ENCODE data around the gene KIF13A.

The KIF13A gene

GRCh38 chr6:17730078-17730704, 257.2 kb downstream of the KIF13A start:
- no peak for FAIRE-seq
- no peak for DNase-seq (ENCODE audit: insufficient read length, low spot score)
- TF ChIP-seq, protein P1, sequence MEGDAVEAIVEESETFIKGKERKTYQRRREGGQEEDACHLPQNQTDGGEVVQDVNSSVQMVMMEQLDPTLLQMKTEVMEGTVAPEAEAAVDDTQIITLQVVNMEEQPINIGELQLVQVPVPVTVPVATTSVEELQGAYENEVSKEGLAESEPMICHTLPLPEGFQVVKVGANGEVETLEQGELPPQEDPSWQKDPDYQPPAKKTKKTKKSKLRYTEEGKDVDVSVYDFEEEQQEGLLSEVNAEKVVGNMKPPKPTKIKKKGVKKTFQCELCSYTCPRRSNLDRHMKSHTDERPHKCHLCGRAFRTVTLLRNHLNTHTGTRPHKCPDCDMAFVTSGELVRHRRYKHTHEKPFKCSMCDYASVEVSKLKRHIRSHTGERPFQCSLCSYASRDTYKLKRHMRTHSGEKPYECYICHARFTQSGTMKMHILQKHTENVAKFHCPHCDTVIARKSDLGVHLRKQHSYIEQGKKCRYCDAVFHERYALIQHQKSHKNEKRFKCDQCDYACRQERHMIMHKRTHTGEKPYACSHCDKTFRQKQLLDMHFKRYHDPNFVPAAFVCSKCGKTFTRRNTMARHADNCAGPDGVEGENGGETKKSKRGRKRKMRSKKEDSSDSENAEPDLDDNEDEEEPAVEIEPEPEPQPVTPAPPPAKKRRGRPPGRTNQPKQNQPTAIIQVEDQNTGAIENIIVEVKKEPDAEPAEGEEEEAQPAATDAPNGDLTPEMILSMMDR (IDR thresholded peaks at IDR 0.05; ENCODE audit: insufficient read depth, missing control alignments): no peak

GRCh38 chr6:17729223-17730077, 258.0 kb downstream of the KIF13A start:
- no peak for FAIRE-seq
- DNase-seq (ENCODE audit: insufficient read length, low spot score): no peak
- TF ChIP-seq, protein P1 (IDR thresholded peaks at IDR 0.05; ENCODE audit: insufficient read depth, missing control alignments): no peak

DNA sequence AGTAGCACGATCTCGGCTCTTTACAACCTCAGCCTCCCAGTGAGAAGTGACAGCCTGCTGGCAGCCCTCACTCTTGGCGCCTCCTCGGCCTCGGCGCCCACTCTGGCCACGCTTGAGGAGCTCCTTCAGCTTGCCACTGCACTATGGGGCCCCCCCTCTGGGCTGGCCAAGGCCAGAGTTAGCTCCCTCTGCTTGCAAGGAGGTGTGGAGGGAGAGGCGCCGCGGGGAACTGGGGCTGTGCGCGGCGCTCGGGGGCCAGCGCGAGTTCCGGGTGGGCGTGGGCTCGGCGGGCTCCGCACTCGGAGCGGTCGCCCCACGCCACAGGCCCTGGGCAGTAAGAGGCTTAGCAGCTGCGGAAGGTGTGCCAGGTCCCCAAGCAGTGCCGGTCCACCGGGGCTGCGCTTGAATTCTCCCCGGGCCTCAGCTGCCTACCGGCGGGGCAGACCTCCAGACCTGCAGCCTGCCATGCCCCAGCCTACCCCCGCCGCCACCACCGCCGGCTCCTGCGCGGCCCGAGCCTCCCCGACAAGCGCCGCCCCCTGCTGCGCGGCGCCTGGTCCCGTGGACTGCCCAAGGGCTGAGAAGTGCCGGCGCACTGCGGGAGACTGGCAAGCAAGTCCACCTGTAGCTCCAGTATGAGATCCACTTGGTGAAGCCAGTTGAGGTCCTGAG, 258.7 kb downstream of the KIF13A start:
- FAIRE-seq (no peak), DNase-seq (ENCODE audit: insufficient read length, low spot score) (no peak)
- TF ChIP-seq, protein P1 (IDR thresholded peaks at IDR 0.05; ENCODE audit: insufficient read depth, missing control alignments): no peak

DNA sequence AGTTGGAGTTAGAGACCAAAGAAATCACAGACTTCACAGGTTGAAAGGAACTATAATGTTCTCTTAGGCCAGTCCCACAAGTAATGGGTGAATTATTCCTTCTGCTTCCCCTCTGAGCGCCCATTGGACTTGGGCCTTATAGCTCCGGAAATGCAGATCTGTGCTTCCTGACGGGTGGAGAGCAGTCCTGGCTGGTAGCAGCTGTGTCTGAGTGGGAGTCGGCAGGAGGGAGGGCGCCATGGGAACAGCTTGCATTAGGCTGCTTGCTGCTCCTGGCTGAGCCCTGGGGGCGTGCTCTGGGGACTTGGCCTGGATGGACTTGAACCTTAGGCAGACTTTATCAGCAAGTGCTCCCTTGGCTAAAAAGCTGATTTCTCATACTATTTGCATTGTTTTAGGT, 262.4 kb downstream of the KIF13A start:
- FAIRE-seq (no peak), DNase-seq (ENCODE audit: insufficient read length, low spot score) (peak; percentile 43)

GRCh38 chr6:17724341-17724740, 263.1 kb downstream of the KIF13A start:
- TF ChIP-seq, protein P1 (IDR thresholded peaks at IDR 0.05; ENCODE audit: insufficient read depth, missing control alignments): no peak
- FAIRE-seq (no peak), DNase-seq (ENCODE audit: insufficient read length, low spot score) (no peak)

More for the DNA sequence above, 262.4 kb downstream of the KIF13A start:
- TF ChIP-seq, protein P1 (IDR thresholded peaks at IDR 0.05; ENCODE audit: insufficient read depth, missing control alignments): no peak

DNA sequence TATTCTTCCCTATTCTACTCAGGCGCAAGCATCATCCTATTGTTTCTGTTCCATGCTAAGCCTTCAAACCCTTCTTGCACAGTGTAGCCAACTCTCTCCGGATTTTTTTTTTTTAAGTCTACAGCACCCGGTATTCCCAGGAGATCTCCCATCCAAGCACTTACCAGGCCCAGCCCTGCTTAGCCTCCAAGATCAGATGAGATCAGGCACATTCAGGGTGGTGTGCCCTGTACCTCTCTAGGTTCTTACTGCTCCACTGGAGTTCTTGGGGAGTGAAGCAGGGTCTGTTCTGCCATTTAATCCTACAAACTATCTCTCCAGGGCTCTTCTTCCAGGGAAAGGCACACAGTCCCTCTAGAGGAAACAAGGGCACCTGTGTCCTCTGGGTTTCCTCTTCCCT, 265.8 kb downstream of the KIF13A start:
- DNase-seq (ENCODE audit: insufficient read length, low spot score) (no peak), FAIRE-seq (no peak)
- TF ChIP-seq, protein P1 (IDR thresholded peaks at IDR 0.05; ENCODE audit: insufficient read depth, missing control alignments): no peak

Data from D721Med (cell line).